OCI-LY7 (cell line): ENCODE data around the gene OMG. TPM values are rescaled to one million over a fixed set of nuclear protein-coding genes. Genes with fewer than 3 reads are reported as not detected.

Experiments
- BruUV-seq: library from RNA; stranded (reverse); fragments of 400-500 nt; replicated peaks from 2 replicates; lab custom pipeline; 2021; lab: Mats Ljungman, UMichigan
- CTCF ChIA-PET: fragments of 300-600 bp; sonication (Branson Sonifier 250); formaldehyde crosslinking; loops from one replicate; lab custom pipeline; 2022; ENCODE audit warnings: antibody characterized with exemption; ENCODE audit not compliant: unreplicated experiment; lab: Charles Lee
- POLR2A ChIA-PET: fragments of 300-600 bp; sonication (Branson Sonifier 250); formaldehyde crosslinking; loops from one replicate; lab custom pipeline; 2022; ENCODE audit warnings: antibody characterized with exemption; lab: Charles Lee
- DNase-seq: peaks from one replicate; pipeline ENCODE4 v3.0.0-alpha.2; 2015; ENCODE audit warnings: low spot score
- H2AFZ ChIP-seq: fragments of 200-600 bp; sonication (generic), shearing (Covaris generic); 2 replicates; pipeline ENCODE4 v1.6.1; 2014; ENCODE audit warnings: mild to moderate bottlenecking, antibody characterized with exemption, low read length, moderate library complexity
- H3K27ac ChIP-seq: fragments of 200-600 bp; sonication (generic); 2 replicates; pipeline ENCODE4 v1.5.1; 2014; ENCODE audit warnings: mixed run types, low read depth, mild to moderate bottlenecking, moderate library complexity, low read length, inconsistent platforms; ENCODE audit not compliant: poor library complexity, severe bottlenecking
- H3K36me3 ChIP-seq: fragments of 200-600 bp; sonication (generic); 2 replicates; pipeline ENCODE4 v1.6.1; 2014; ENCODE audit warnings: mild to moderate bottlenecking, antibody characterized with exemption, low read length, moderate library complexity, mixed read lengths; ENCODE audit not compliant: insufficient read depth
- H3K4me1 ChIP-seq: fragments of 200-600 bp; sonication (generic); 2 replicates; pipeline ENCODE4 v1.5.1; 2014; ENCODE audit warnings: mild to moderate bottlenecking, low read length; ENCODE audit not compliant: insufficient read depth, poor library complexity, severe bottlenecking
- H3K4me2 ChIP-seq: fragments of 200-600 bp; sonication (generic); 2 replicates; pipeline ENCODE4 v1.6.1; 2014; ENCODE audit warnings: mild to moderate bottlenecking, low read length
- H3K4me3 ChIP-seq: fragments of 200-600 bp; sonication (generic); 2 replicates; pipeline ENCODE4 v1.5.1; 2014; ENCODE audit warnings: mild to moderate bottlenecking, low read depth, low read length; ENCODE audit not compliant: poor library complexity, severe bottlenecking
- H3K79me2 ChIP-seq: fragments of 200-600 bp; sonication (generic); 2 replicates; pipeline ENCODE4 v1.6.1; 2016; ENCODE audit warnings: low read depth, mild to moderate bottlenecking, low read length, moderate library complexity, mixed read lengths; ENCODE audit not compliant: insufficient read depth
- H3K9me2 ChIP-seq: fragments of 200-600 bp; sonication (generic); 2 replicates; pipeline ENCODE4 v1.6.1; 2016; ENCODE audit warnings: mild to moderate bottlenecking, low read length, mixed read lengths; ENCODE audit not compliant: insufficient read depth
- H3K9me3 ChIP-seq: fragments of 200-600 bp; sonication (generic); 2 replicates; pipeline ENCODE4 v1.6.1; 2014; ENCODE audit warnings: mild to moderate bottlenecking, mixed run types, low read length, mixed read lengths
- H4K20me1 ChIP-seq: fragments of 200-600 bp; sonication (generic); 2 replicates; pipeline ENCODE4 v1.6.1; 2014; ENCODE audit warnings: mild to moderate bottlenecking, antibody characterized with exemption, low read length, moderate library complexity, mixed read lengths; ENCODE audit not compliant: insufficient read depth
- CTCF ChIP-seq: fragments of 200-600 bp; sonication (generic); conservative IDR thresholded peaks from 2 replicates; pipeline ENCODE4 v1.5.1; 2014; ENCODE audit warnings: mild to moderate bottlenecking, antibody characterized with exemption, low read length, moderate library complexity, mixed read lengths
- EZH2phosphoT487 ChIP-seq: fragments of 200-600 bp; sonication (generic); IDR thresholded peaks from 2 replicates; pipeline ENCODE4 v1.6.1; 2018; ENCODE audit warnings: low read depth, borderline replicate concordance, mild to moderate bottlenecking, mixed run types, antibody characterized with exemption, low read length, moderate library complexity, mixed read lengths
- intact Hi-C: fragments of 100-400 bp; cut with micrococcal nuclease; formaldehyde crosslinking; loops from one replicate; pipeline ENCODE4 v1.10.0; 2022; ENCODE audit not compliant: unreplicated experiment
- total RNA-seq, 2 experiments: library from RNA; depleted of rRNA in 1 of 2; stranded (reverse); fragments of >200 nt in 1 of 2; shearing (Covaris generic) in 1 of 2; gene quantifications; 2 replicates each; pipeline ENCODE4 v1.2.3, GENCODE V29; 2014 to 2022

The OMG gene
- total RNA-seq, 2 experiments from 2014 or later: 0.32 to 1.4 TPM

GRCh38 chr17:31286587-31286986 lies 10.5 kb downstream of the OMG start:
- Histone ChIP-seq H4K20me1 (no peaks in the 10 kb centered on the region), H3K9me2 (no peaks in the 10 kb centered on the region), H3K4me2 (no peak overlapping the region), H3K4me3 (no peak overlapping the region), H3K9me3 (no peaks in the 10 kb centered on the region), H3K27ac (no peak overlapping the region), H3K4me1 (no peaks in the 10 kb centered on the region), H3K79me2 (no peaks in the 10 kb centered on the region), H2AFZ (no peak overlapping the region), H3K36me3 (no peaks in the 10 kb centered on the region; the same call in 1 of the 2 replicates)
- no peak for TF ChIP-seq CTCF
- no peak for TF ChIP-seq EZH2phosphoT487
- intact Hi-C loops: no loop called here
- no TSS peak for BruUV-seq
- ChIA-PET POLR2A (interaction anchor here (0.6 to 0.7 kb wide), 2 partner anchors 373 to 1157 kb away, joined by 3 to 4 read pairs; no protein-coding TSS in a partner anchor), CTCF (no interaction called here)
- DNase-seq: no peak

GRCh38 chr17:31283841-31284240 lies 13.2 kb downstream of the OMG start:
- CTCF ChIA-PET: no interaction called here
- intact Hi-C loops: no loop called here
- no TSS peak for BruUV-seq

More at GRCh38 chr17:31283841-31284240, 13.2 kb downstream of the OMG start:
- Histone ChIP-seq H3K4me1 (no peaks in the 10 kb centered on the region), H2AFZ (no peak overlapping the region), H3K4me2 (no peak overlapping the region), H3K27ac (no peak overlapping the region), H3K9me3 (no peaks in the 10 kb centered on the region), H3K79me2 (no peaks in the 10 kb centered on the region), H3K4me3 (no peak overlapping the region), H4K20me1 (no peaks in the 10 kb centered on the region), H3K36me3 (no peaks in the 10 kb centered on the region; the same call in 1 of the 2 replicates), H3K9me2 (no peaks in the 10 kb centered on the region)
- DNase-seq: no peak
- no peak for TF ChIP-seq CTCF
- no peak for TF ChIP-seq EZH2phosphoT487
- POLR2A ChIA-PET: no interaction called here
